Astrocyte (in vitro differentiated cells and primary cell): ENCODE measurements around the gene CRADD. TPM values are rescaled to one million over a fixed set of nuclear protein-coding genes. Genes with fewer than 3 reads are reported as not detected.

Source experiments
- DNase-seq: peaks from one replicate; pipeline ENCODE4 v3.0.0-alpha.2; 2010; ENCODE audit warnings: low read depth
- FAIRE-seq: peaks from 2 replicates; lab custom pipeline; 2011; peaks lifted over from hg19 to GRCh38; lab: Jason Lieb, UNC
- H2AFZ ChIP-seq: 2 replicates; pipeline ENCODE4 v1.6.0; 2012; ENCODE audit warnings: low read depth, low read length, inconsistent platforms
- H3K27ac ChIP-seq: 2 replicates; pipeline ENCODE4 v1.5.1; 2011; ENCODE audit warnings: low read depth, low read length, inconsistent platforms
- H3K27me3 ChIP-seq: 2 replicates; pipeline ENCODE4 v1.6.0; 2011; ENCODE audit warnings: low read length, inconsistent platforms; ENCODE audit not compliant: insufficient read depth
- H3K36me3 ChIP-seq: 2 replicates; pipeline ENCODE4 v1.5.1; 2011; ENCODE audit warnings: low read length, inconsistent platforms; ENCODE audit not compliant: insufficient read depth
- H3K4me1 ChIP-seq: 2 replicates; pipeline ENCODE4 v1.5.1; 2011; ENCODE audit warnings: low read length, inconsistent platforms; ENCODE audit not compliant: insufficient read depth
- H3K4me2 ChIP-seq: 2 replicates; pipeline ENCODE4 v1.6.0; 2012; ENCODE audit warnings: low read length, inconsistent platforms
- H3K4me3 ChIP-seq: 2 replicates; pipeline ENCODE4 v1.5.1; 2011; ENCODE audit warnings: low read depth, mild to moderate bottlenecking, low read length, inconsistent platforms; ENCODE audit not compliant: insufficient read depth
- H3K79me2 ChIP-seq: 2 replicates; pipeline ENCODE4 v1.6.0; 2012; ENCODE audit warnings: mild to moderate bottlenecking, low read length, inconsistent platforms; ENCODE audit not compliant: insufficient read depth
- H3K9ac ChIP-seq: 2 replicates; pipeline ENCODE4 v1.6.0; 2012; ENCODE audit warnings: mild to moderate bottlenecking, low read length, inconsistent platforms
- H3K9me3 ChIP-seq: 2 replicates; pipeline ENCODE4 v1.5.1; 2012; ENCODE audit warnings: low read depth, mild to moderate bottlenecking, low read length, inconsistent platforms; ENCODE audit not compliant: insufficient read depth
- H4K20me1 ChIP-seq: 2 replicates; pipeline ENCODE4 v1.6.0; 2012; ENCODE audit warnings: low read length, inconsistent platforms; ENCODE audit not compliant: insufficient read depth
- H3K27ac Mint-ChIP-seq: one replicate; pipeline ENCODE4 v1.8.0; 2021; ENCODE audit warnings: mild to moderate bottlenecking, mixed read lengths; ENCODE audit not compliant: unreplicated experiment
- H3K27me3 Mint-ChIP-seq: one replicate; pipeline ENCODE4 v1.8.0; 2021; ENCODE audit warnings: low read depth, mixed read lengths; ENCODE audit not compliant: unreplicated experiment
- H3K36me3 Mint-ChIP-seq: one replicate; pipeline ENCODE4 v1.8.0; 2021; ENCODE audit warnings: low read depth, mixed read lengths; ENCODE audit not compliant: unreplicated experiment
- H3K4me1 Mint-ChIP-seq: one replicate; pipeline ENCODE4 v1.8.0; 2021; ENCODE audit warnings: low read depth, mixed read lengths; ENCODE audit not compliant: unreplicated experiment
- H3K4me3 Mint-ChIP-seq: one replicate; pipeline ENCODE4 v1.8.0; 2021; ENCODE audit warnings: mild to moderate bottlenecking, moderate library complexity, mixed read lengths; ENCODE audit not compliant: unreplicated experiment
- H3K9me3 Mint-ChIP-seq: one replicate; pipeline ENCODE4 v1.8.0; 2021; ENCODE audit warnings: mild to moderate bottlenecking, mixed read lengths; ENCODE audit not compliant: unreplicated experiment
- CTCF ChIP-seq: IDR thresholded peaks from 2 replicates; pipeline ENCODE4 v1.5.1; 2011; ENCODE audit warnings: low read depth, mild to moderate bottlenecking, inconsistent platforms, low read length, moderate library complexity; ENCODE audit not compliant: insufficient read depth
- EZH2 ChIP-seq: IDR thresholded peaks from 2 replicates; pipeline ENCODE4 v1.6.1; 2012; ENCODE audit warnings: mild to moderate bottlenecking, low read length, inconsistent platforms; ENCODE audit not compliant: insufficient read depth
- total RNA-seq: library from RNA; stranded (reverse); gene quantifications from 2 replicates; pipeline ENCODE4 v1.2.1, GENCODE V29; 2021

Gene CRADD
- total RNA-seq, 1 donor from 2014 or later = 8.8 TPM

- H3K9me3 Mint-ChIP-seq = no peaks in the 10 kb centered on the region
- Histone ChIP-seq H2AFZ (no peak overlapping the region), H3K79me2 (no peaks in the 10 kb centered on the region), H3K27ac (peak overlapping the region; percentile 88), H3K27me3 (no peaks in the 10 kb centered on the region), H3K4me3 (no peak overlapping the region), H3K4me1 (peaks cover 30% of the 10 kb centered on the region), H3K9ac (peak overlapping the region; percentile 41), H4K20me1 (no peaks in the 10 kb centered on the region), H3K4me2 (peak overlapping the region; percentile 64), H3K36me3 (no peaks in the 10 kb centered on the region), H3K9me3 (no peaks in the 10 kb centered on the region)
- peaks cover 28% of the 10 kb centered on the region for H3K4me1 Mint-ChIP-seq
- TF ChIP-seq CTCF (no peak), EZH2 (no peak)
- peaks cover 2% of the 10 kb centered on the region for H3K36me3 Mint-ChIP-seq
- H3K4me3 Mint-ChIP-seq = no peak overlapping the region
- DNase-seq (peak; percentile 95), FAIRE-seq (peak; percentile 65)
- peak overlapping the region; percentile 90 for H3K27ac Mint-ChIP-seq
- H3K27me3 Mint-ChIP-seq = no peaks in the 10 kb centered on the region
These were observed 99.4 kb downstream of the CRADD start for GRCh38 chr12:93776581-93777018.

- Mint-ChIP-seq H3K36me3 (peaks cover 2% of the 10 kb centered on the region), H3K27ac (peak overlapping the region; percentile 90), H3K9me3 (no peaks in the 10 kb centered on the region), H3K4me3 (no peak overlapping the region), H3K27me3 (no peaks in the 10 kb centered on the region), H3K4me1 (peaks cover 28% of the 10 kb centered on the region)
- Histone ChIP-seq H3K36me3 (no peaks in the 10 kb centered on the region), H3K27ac (peak overlapping the region; percentile 88), H3K4me1 (peaks cover 30% of the 10 kb centered on the region), H3K4me3 (peak overlapping the region; percentile 13), H3K79me2 (no peaks in the 10 kb centered on the region), H3K4me2 (peak overlapping the region; percentile 64), H2AFZ (no peak overlapping the region), H4K20me1 (no peaks in the 10 kb centered on the region), H3K27me3 (no peaks in the 10 kb centered on the region), H3K9me3 (no peaks in the 10 kb centered on the region), H3K9ac (peak overlapping the region; percentile 63)
- DNase-seq (peak; percentile 46), FAIRE-seq (no peak)
- TF ChIP-seq CTCF (no peak), EZH2 (no peak)
These were observed 100.1 kb downstream of the CRADD start for GRCh38 chr12:93777254-93777653.

GRCh38 chr12:93778306-93778705 is 101.1 kb downstream of the CRADD start:
- Histone ChIP-seq H3K4me2 (peak overlapping the region; percentile 64), H3K9ac (peak overlapping the region; percentile 63), H4K20me1 (no peaks in the 10 kb centered on the region), H3K27ac (peak overlapping the region; percentile 88), H3K79me2 (no peaks in the 10 kb centered on the region), H3K27me3 (no peaks in the 10 kb centered on the region), H2AFZ (no peak overlapping the region), H3K4me3 (no peak overlapping the region), H3K9me3 (no peaks in the 10 kb centered on the region), H3K4me1 (peaks cover 30% of the 10 kb centered on the region), H3K36me3 (no peaks in the 10 kb centered on the region)
- no peak overlapping the region for H3K27ac Mint-ChIP-seq
- TF ChIP-seq CTCF (no peak), EZH2 (no peak)
- H3K4me3 Mint-ChIP-seq = no peak overlapping the region
- H3K27me3 Mint-ChIP-seq = no peaks in the 10 kb centered on the region
- no peak for FAIRE-seq
- no peaks in the 10 kb centered on the region for H3K9me3 Mint-ChIP-seq
- H3K36me3 Mint-ChIP-seq = peaks cover 2% of the 10 kb centered on the region
- peaks cover 28% of the 10 kb centered on the region for H3K4me1 Mint-ChIP-seq
- DNase-seq = peak; percentile 76
